ENCODE results near the gene NR2C1. TPM values are rescaled to one million over a fixed set of nuclear protein-coding genes. Genes with fewer than 3 reads are reported as not detected.

Gene NR2C1
- total RNA-seq, 1 donor from 2014 or later, result 44.3 TPM

DNA sequence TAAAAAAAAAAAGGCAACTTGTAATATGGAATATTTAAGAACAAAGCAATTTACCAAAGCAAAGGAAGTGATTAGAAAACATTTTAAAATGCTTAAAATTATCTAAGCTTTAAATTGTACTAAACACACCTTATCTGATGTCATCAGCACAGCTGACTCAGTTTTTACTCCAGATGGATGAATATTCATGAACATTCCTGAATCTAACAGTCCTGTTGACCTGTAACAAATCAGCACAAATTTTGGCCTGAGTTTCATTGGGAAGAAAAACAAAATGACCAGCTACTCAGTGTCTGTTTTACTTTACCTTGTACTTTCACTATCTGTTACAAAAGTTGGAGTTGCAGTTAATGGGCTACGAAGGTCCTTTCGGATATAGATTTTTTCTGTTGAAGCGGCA lies 16.0 kb downstream of the NR2C1 start:
- Mint-ChIP-seq H3K27ac (ENCODE audit: unreplicated experiment) (no peak overlapping the region), H3K4me1 (ENCODE audit: low read depth, unreplicated experiment) (no peaks in the 10 kb centered on the region), H3K36me3 (ENCODE audit: low read depth, unreplicated experiment) (peaks cover 3% of the 10 kb centered on the region), H3K9me3 (ENCODE audit: unreplicated experiment) (no peaks in the 10 kb centered on the region), H3K27me3 (ENCODE audit: low read depth, unreplicated experiment) (no peaks in the 10 kb centered on the region), H3K4me3 (ENCODE audit: unreplicated experiment) (no peak overlapping the region)
- no peaks in the 10 kb centered on the region for H3K4me1 ChIP-seq (ENCODE audit: insufficient read depth, low read length)
- TF ChIP-seq EZH2 (IDR thresholded peaks at IDR 0.05; ENCODE audit: insufficient read depth, low read length), result no peak
- TF ChIP-seq, protein P1, sequence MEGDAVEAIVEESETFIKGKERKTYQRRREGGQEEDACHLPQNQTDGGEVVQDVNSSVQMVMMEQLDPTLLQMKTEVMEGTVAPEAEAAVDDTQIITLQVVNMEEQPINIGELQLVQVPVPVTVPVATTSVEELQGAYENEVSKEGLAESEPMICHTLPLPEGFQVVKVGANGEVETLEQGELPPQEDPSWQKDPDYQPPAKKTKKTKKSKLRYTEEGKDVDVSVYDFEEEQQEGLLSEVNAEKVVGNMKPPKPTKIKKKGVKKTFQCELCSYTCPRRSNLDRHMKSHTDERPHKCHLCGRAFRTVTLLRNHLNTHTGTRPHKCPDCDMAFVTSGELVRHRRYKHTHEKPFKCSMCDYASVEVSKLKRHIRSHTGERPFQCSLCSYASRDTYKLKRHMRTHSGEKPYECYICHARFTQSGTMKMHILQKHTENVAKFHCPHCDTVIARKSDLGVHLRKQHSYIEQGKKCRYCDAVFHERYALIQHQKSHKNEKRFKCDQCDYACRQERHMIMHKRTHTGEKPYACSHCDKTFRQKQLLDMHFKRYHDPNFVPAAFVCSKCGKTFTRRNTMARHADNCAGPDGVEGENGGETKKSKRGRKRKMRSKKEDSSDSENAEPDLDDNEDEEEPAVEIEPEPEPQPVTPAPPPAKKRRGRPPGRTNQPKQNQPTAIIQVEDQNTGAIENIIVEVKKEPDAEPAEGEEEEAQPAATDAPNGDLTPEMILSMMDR (IDR thresholded peaks at IDR 0.05; ENCODE audit: insufficient read depth, low read depth, low read length), result no peak
- H2AFZ ChIP-seq (ENCODE audit: low read depth, low read length), result no peak overlapping the region
- no peak overlapping the region for H3K4me2 ChIP-seq (ENCODE audit: low read length)
- no peaks in the 10 kb centered on the region for H3K79me2 ChIP-seq (ENCODE audit: insufficient read depth, low read length)
- H3K27ac ChIP-seq (ENCODE audit: low read depth, low read length), result no peak overlapping the region
- no peaks in the 10 kb centered on the region for H4K20me1 ChIP-seq (ENCODE audit: insufficient read depth, low read length)
- no peaks in the 10 kb centered on the region for H3K9me3 ChIP-seq (ENCODE audit: insufficient read depth, low read depth, low read length)
- peaks cover 27% of the 10 kb centered on the region for H3K36me3 ChIP-seq (ENCODE audit: insufficient read depth, low read length)
- H3K27me3 ChIP-seq (ENCODE audit: insufficient read depth, low read length), result no peaks in the 10 kb centered on the region
- H3K9ac ChIP-seq (ENCODE audit: low read length), result no peak overlapping the region
- peak; percentile 31 for DNase-seq (ENCODE audit: low read depth)
- no peak overlapping the region for H3K4me3 ChIP-seq (ENCODE audit: insufficient read depth, low read depth, low read length)
- no peak for FAIRE-seq

DNA sequence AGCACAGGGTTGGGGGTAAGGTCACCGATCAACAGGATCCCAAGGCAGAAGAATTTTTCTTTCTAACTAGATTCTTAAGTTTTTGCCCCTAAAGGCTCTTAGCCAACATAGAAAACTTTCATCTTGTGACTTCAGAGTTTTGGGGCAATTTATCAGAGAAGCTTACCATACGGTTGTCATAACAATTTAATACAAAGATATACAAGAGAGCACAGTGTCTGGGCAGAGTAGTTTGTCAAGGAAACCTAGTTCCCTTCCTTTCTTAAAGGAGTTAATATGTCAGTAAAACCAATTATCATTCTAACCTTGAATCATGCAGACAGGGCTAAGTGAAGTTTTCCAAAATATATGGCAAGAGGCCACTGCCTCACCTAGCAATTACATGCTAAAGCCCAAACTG lies 18.4 kb downstream of the NR2C1 start:
- Mint-ChIP-seq H3K36me3 (ENCODE audit: low read depth, unreplicated experiment) (peaks cover 3% of the 10 kb centered on the region), H3K4me3 (ENCODE audit: unreplicated experiment) (no peak overlapping the region), H3K4me1 (ENCODE audit: low read depth, unreplicated experiment) (peaks cover 2% of the 10 kb centered on the region), H3K9me3 (ENCODE audit: unreplicated experiment) (no peaks in the 10 kb centered on the region), H3K27me3 (ENCODE audit: low read depth, unreplicated experiment) (no peaks in the 10 kb centered on the region), H3K27ac (ENCODE audit: unreplicated experiment) (no peak overlapping the region)
- Histone ChIP-seq H3K79me2 (ENCODE audit: insufficient read depth, low read length) (no peaks in the 10 kb centered on the region), H3K4me1 (ENCODE audit: insufficient read depth, low read length) (no peaks in the 10 kb centered on the region), H4K20me1 (ENCODE audit: insufficient read depth, low read length) (no peaks in the 10 kb centered on the region), H3K9me3 (ENCODE audit: insufficient read depth, low read depth, low read length) (no peaks in the 10 kb centered on the region), H3K4me3 (ENCODE audit: insufficient read depth, low read depth, low read length) (no peak overlapping the region), H3K9ac (ENCODE audit: low read length) (no peak overlapping the region), H3K27ac (ENCODE audit: low read depth, low read length) (no peak overlapping the region), H3K27me3 (ENCODE audit: insufficient read depth, low read length) (no peaks in the 10 kb centered on the region), H3K4me2 (ENCODE audit: low read length) (no peak overlapping the region), H3K36me3 (ENCODE audit: insufficient read depth, low read length) (peaks cover 20% of the 10 kb centered on the region), H2AFZ (ENCODE audit: low read depth, low read length) (no peak overlapping the region)
- no peak for TF ChIP-seq EZH2 (IDR thresholded peaks at IDR 0.05; ENCODE audit: insufficient read depth, low read length)
- TF ChIP-seq, protein P1 (IDR thresholded peaks at IDR 0.05; ENCODE audit: insufficient read depth, low read depth, low read length), result no peak
- no peak for DNase-seq (ENCODE audit: low read depth)
- FAIRE-seq, result no peak

DNA sequence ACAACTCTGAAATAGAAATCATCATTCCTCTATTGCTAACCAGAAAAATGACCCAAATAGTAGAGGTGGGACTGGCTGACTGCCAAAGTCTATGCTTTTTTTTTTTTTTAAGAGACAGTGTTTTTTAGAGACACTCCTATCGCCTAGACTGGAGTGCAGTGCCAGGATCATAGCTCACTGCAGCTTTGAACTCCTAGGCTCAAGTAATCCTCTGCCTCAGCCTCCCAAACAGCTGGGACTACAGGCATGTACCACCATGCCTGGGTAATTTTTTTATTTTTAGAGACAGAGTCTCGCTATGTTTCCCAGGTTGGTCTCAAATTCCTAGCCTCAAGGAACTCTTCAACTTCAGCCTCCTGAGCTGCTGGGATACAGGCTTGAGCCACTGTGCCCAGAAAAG lies 19.2 kb downstream of the NR2C1 start:
- H2AFZ ChIP-seq (ENCODE audit: low read depth, low read length), result no peak overlapping the region
- TF ChIP-seq, protein P1 (IDR thresholded peaks at IDR 0.05; ENCODE audit: insufficient read depth, low read depth, low read length), result no peak
- no peak for TF ChIP-seq EZH2 (IDR thresholded peaks at IDR 0.05; ENCODE audit: insufficient read depth, low read length)
- H3K27ac ChIP-seq (ENCODE audit: low read depth, low read length), result no peak overlapping the region
- DNase-seq (ENCODE audit: low read depth) (no peak), FAIRE-seq (no peak)
- H3K4me2 ChIP-seq (ENCODE audit: low read length), result no peak overlapping the region
- Mint-ChIP-seq H3K27me3 (ENCODE audit: low read depth, unreplicated experiment) (no peaks in the 10 kb centered on the region), H3K9me3 (ENCODE audit: unreplicated experiment) (no peaks in the 10 kb centered on the region), H3K4me1 (ENCODE audit: low read depth, unreplicated experiment) (peaks cover 2% of the 10 kb centered on the region), H3K4me3 (ENCODE audit: unreplicated experiment) (no peak overlapping the region), H3K27ac (ENCODE audit: unreplicated experiment) (no peak overlapping the region), H3K36me3 (ENCODE audit: low read depth, unreplicated experiment) (peaks cover 3% of the 10 kb centered on the region)
- H3K4me3 ChIP-seq (ENCODE audit: insufficient read depth, low read depth, low read length), result no peak overlapping the region
- no peaks in the 10 kb centered on the region for H3K9me3 ChIP-seq (ENCODE audit: insufficient read depth, low read depth, low read length)
- no peaks in the 10 kb centered on the region for H3K4me1 ChIP-seq (ENCODE audit: insufficient read depth, low read length)
- no peaks in the 10 kb centered on the region for H4K20me1 ChIP-seq (ENCODE audit: insufficient read depth, low read length)
- H3K79me2 ChIP-seq (ENCODE audit: insufficient read depth, low read length), result no peaks in the 10 kb centered on the region
- H3K36me3 ChIP-seq (ENCODE audit: insufficient read depth, low read length), result peaks cover 23% of the 10 kb centered on the region
- H3K27me3 ChIP-seq (ENCODE audit: insufficient read depth, low read length), result no peaks in the 10 kb centered on the region
- H3K9ac ChIP-seq (ENCODE audit: low read length), result no peak overlapping the region

All from astrocyte (in vitro differentiated cells and primary cell).